Body of pancreas (tissue), 4 donors: ENCODE results near the gene SLC9A8. TPM values are rescaled to one million over a fixed set of nuclear protein-coding genes. Genes with fewer than 3 reads are reported as not detected.
"Not testable (repeated sequence)": the region's sequence is repeated elsewhere in the genome, so short reads cannot be mapped to it uniquely, and the experiment has no call there.

ENCODE experiments used
- ATAC-seq: fragments of 150-250 bp; one replicate; pipeline ENCODE4 v1.9.1; 2016
- DNase-seq, 4 donors: peaks; one replicate each; pipeline ENCODE4 v3.0.0-alpha.2; 2019
- H3K27ac ChIP-seq, 4 donors: fragments of 200-600 bp; sonication (generic); 1 replicate in 3 of 4; 2 replicates in 1 of 4; pipeline versions ENCODE4 v1.5.1 to v1.6.1; 2016 to 2019; ENCODE audit warnings: mild to moderate bottlenecking in 1 of 4, mixed read lengths in 1 of 4, moderate library complexity in 1 of 4
- H3K27me3 ChIP-seq, 2 donors: fragments of 200-600 bp; sonication (generic); one replicate each; pipeline ENCODE4 v1.6.0; 2016; ENCODE audit warnings: mild to moderate bottlenecking in 1 of 2
- H3K36me3 ChIP-seq, 2 donors: fragments of 200-600 bp; sonication (generic); replicated peaks in 1 of 2; 2 replicates each; pipeline ENCODE4 v1.5.1; 2016; ENCODE audit warnings: low read depth in 2 of 2; ENCODE audit not compliant: insufficient read depth in 1 of 2
- H3K4me1 ChIP-seq: fragments of 200-600 bp; sonication (generic); one replicate; pipeline ENCODE4 v1.6.0; 2016
- H3K4me3 ChIP-seq, 2 donors: fragments of 200-600 bp; sonication (generic); 1 replicate in 1 of 2; 2 replicates in 1 of 2; pipeline ENCODE4 v1.5.1; 2016 to 2019
- H3K9me3 ChIP-seq, 3 donors: fragments of 200-600 bp; sonication (generic); 1 replicate in 2 of 3; 2 replicates in 1 of 3; pipeline ENCODE4 v1.5.1; 2016
- CTCF ChIP-seq, 7 experiments: fragments of 450-650 bp in 4 of 7; fragments of 200-600 bp in 3 of 7; sonication (generic) in 3 of 7; IDR thresholded peaks; one replicate each; pipeline ENCODE4 v1.5.1; 2016 to 2019; ENCODE audit warnings: antibody characterized with exemption in 7 of 7
- POLR2A ChIP-seq, 3 donors: fragments of 450-650 bp; IDR thresholded peaks; one replicate each; pipeline ENCODE4 v1.6.1; 2016; ENCODE audit warnings: antibody characterized with exemption in 3 of 3, mild to moderate bottlenecking in 2 of 3
- WGBS, 2 donors: methylation state at CpG; one replicate each; pipeline ENCODE4 v1.1.5; 2017; 5-methylcytosine and 5-hydroxymethylcytosine counted together
- intact Hi-C: fragments of 100-400 bp; cut with DNase I; formaldehyde crosslinking; loops from one replicate; pipeline ENCODE4 v1.15.1; 2023
- total RNA-seq, 2 donors: library from RNA; depleted of rRNA; stranded (reverse); fragments of >200 nt; gene quantifications; one replicate each; pipeline ENCODE4 v1.1.0, GENCODE V29; 2016

SLC9A8 gene
- total RNA-seq, 2 donors from 2014 or later: 5.9 to 11.2 TPM

- H3K4me3 ChIP-seq: no peak overlapping the region
- ATAC-seq: no peak
- intact Hi-C loops: no loop called here
- no peaks in the 10 kb centered on the region for H3K36me3 ChIP-seq
- WGBS, 2 donors: 64 to 70% methylated on average over 3 of the region's 3 CpGs
- no peaks in the 10 kb centered on the region for H3K4me1 ChIP-seq
- no peaks in the 10 kb centered on the region for H3K27me3 ChIP-seq
- DNase-seq: no peak
- H3K27ac ChIP-seq: no peak overlapping the region
- TF ChIP-seq POLR2A (IDR thresholded peaks at IDR 0.05) (no peak), CTCF (IDR thresholded peaks at IDR 0.05) (no peak)
- no peaks in the 10 kb centered on the region for H3K9me3 ChIP-seq
Observed at GRCh38 chr20:49804364-49804763, 8.3 kb upstream of the SLC9A8 start.

- H3K27me3 ChIP-seq, H3K4me1 ChIP-seq, ATAC-seq, H3K27ac ChIP-seq, H3K36me3 ChIP-seq, intact Hi-C loops, DNase-seq, H3K9me3 ChIP-seq, H3K4me3 ChIP-seq: not testable (repeated sequence)
- 76 to 79% methylated on average over 10 to 11 of the region's 11 CpGs for WGBS, 2 donors
Observed at GRCh38 chr20:49805224-49805876, 7.3 kb upstream of the SLC9A8 start.

- WGBS, 2 donors: 88 to 91% methylated on average over 8 of the region's 8 CpGs
- H3K27me3 ChIP-seq: no peaks in the 10 kb centered on the region
- no peak overlapping the region for H3K27ac ChIP-seq
- no peak overlapping the region for H3K4me3 ChIP-seq
- intact Hi-C loops: no loop called here
- ATAC-seq: no peak
- no peak for DNase-seq
- no peaks in the 10 kb centered on the region for H3K9me3 ChIP-seq
- peaks cover 14% of the 10 kb centered on the region for H3K4me1 ChIP-seq
- no peaks in the 10 kb centered on the region for H3K36me3 ChIP-seq
- TF ChIP-seq POLR2A (IDR thresholded peaks at IDR 0.05) (no peak), CTCF (IDR thresholded peaks at IDR 0.05) (no peak)
Observed at GRCh38 chr20:49808753-49809152, 3.9 kb upstream of the SLC9A8 start.

DNA sequence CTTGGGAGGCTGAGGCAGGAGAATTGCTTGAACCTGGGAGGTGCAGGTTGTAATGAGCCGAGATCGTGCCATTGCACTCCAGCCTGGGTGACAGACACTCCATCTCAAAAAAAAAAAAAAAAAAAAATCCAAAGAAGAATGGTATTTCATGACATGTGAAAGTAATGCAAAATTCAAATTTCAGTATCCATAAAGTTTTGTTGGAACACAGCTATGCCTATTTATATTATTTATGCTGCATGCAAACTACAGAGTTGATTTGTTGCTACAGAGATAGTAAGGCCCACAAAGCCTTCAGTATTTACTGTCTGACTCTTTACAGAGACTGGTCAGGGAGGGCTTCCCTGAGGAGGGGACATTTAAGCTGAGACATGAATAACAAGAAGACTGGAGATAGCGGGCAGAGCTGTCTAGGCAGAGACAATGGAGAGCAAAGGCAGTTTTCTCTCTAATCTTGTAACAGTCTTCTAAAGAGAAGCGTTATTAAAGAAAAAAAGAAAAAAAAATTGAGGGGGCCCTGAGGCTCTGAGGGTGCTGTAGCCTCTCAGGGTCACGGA lies 2.7 kb upstream of the SLC9A8 start:
- Histone ChIP-seq H3K36me3 (no peaks in the 10 kb centered on the region), H3K4me1 (peaks cover 19% of the 10 kb centered on the region), H3K27me3 (no peaks in the 10 kb centered on the region), H3K4me3 (no peak overlapping the region), H3K9me3 (no peaks in the 10 kb centered on the region), H3K27ac (no peak overlapping the region)
- DNase-seq (no peak), ATAC-seq (no peak)
- intact Hi-C loops: no loop called here
- TF ChIP-seq CTCF (IDR thresholded peaks at IDR 0.05): no peak
- no peak for TF ChIP-seq POLR2A (IDR thresholded peaks at IDR 0.05)
- 84 to 88% methylated on average over 5 of the region's 5 CpGs for WGBS, 2 donors

GRCh38 chr20:49810491-49811190 lies 2.0 kb upstream of the SLC9A8 start:
- Histone ChIP-seq H3K4me3 (no peak overlapping the region), H3K9me3 (no peaks in the 10 kb centered on the region), H3K4me1 (peaks cover 19% of the 10 kb centered on the region), H3K27ac (no peak overlapping the region), H3K36me3 (peaks cover 0 to 2% of the 10 kb centered on the region in 2 donors), H3K27me3 (no peaks in the 10 kb centered on the region)
- no peak for ATAC-seq
- DNase-seq: no peak
- 86 to 88% methylated on average over 6 of the region's 6 CpGs for WGBS, 2 donors
- TF ChIP-seq CTCF (IDR thresholded peaks at IDR 0.05) (no peak), POLR2A (IDR thresholded peaks at IDR 0.05) (no peak)
- intact Hi-C loops: no loop called here
